Stimulated activated CD4-positive, alpha-beta T cell treated with anti-CD3 and anti-CD28 coated beads, Interleukin-12 subunit alpha, Interleukin-12 subunit beta, amount 100 ng/mL, for 24 hours (primary cell): ENCODE results near the gene AMIGO1.
"Not testable (repeated sequence)": the region's sequence is repeated elsewhere in the genome, so short reads cannot be mapped to it uniquely, and the experiment has no call there.

ENCODE experiments used
- DNase-seq, 2 experiments: peaks; one replicate each; pipeline ENCODE4 v3.0.0-alpha.2; 2020; ENCODE audit warnings: low read depth in 2 of 2

AMIGO1 gene

DNA sequence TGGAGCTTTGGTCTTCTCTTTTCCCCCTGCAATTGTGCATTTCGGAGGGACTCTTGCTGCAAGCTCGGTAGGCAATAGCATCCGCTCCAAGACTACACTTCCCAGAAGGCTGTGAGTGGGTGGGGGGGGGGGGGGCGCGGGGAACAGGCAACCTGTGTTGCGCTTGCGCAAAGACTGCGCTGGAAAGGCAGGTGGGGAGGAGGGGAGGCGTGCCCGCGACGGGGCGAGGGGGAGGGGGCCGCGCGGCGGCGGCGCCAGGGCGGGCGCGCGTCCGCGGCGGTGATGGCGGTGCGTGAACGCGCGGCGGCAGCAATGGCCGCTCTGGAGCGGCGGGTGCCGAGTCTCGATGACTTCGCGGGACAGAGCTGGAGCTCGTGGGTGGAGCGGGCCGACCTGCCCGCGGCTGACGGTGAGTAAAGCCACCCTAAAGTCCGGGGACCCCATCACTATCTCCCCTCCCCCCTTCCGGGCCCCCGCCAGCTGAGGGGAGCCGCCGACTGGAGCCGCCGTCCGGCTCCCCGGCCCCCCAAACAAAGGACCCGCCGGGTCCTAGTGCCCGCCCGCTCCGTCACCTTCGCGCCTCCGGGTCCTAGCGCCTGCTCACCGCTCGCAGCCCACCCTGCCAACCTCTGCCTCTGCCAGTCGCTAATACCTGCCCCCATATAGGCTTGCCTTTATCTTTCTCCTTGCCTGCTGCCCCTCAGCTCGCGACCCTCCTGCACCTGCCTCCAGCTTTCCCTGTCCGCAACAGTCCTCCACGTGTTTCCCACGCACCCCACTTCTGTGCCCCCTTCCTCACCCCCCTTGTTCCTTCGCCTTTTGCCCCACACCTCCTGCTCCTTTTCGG is 25.6 kb downstream of the AMIGO1 start, which contains the start of gene ATXN7L2:
Gene ATXN7L2, plus strand, starts transcription at position 234 of the 847 bp plus-strand sequence. Its CDS starts 49 bp downstream, at position 283.
- DNase-seq: peak; percentile 84 to 86

DNA sequence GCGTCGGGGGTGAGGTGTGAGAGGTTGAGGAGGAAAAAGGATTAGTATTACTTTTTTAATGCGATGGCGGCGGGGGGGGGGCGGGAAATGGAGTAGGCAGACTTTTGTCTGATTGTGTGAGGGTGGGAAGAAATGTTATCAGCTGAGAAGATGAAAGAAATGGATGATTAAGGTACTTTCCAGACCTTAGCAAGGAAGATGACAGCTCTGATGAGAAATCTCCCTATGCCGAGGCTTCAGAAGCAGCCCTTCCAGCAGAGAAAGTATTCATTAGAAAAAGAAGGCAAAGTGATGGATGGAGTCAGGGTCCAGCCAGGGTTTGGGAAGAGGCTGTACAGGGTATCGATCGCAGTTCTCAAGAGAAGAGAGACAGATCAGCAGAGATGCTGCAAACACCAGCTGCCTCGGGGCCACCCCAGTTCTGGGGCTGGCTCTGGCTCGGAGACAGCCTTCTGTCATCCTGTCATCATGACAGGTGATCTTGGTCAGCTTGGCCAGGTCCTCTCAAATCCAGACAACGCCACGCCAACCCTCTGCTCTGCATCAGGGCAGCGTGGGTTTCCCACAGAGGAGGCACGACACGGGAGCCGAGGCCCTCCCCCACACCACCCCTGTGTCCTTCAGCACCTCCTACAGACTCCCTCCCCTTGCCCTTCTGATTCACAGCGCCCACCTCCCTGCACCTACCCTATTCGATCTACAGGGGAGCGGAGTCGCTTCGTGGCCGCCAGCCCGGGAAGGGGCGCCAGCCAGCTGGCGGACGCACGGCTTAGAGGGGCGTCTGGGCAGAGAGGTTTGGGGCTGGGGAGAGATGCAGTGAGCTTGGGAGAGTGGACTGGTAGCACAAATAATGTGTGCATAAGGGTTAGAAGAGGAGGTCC is 26.5 kb downstream of the AMIGO1 start:
- no peak for DNase-seq

DNA sequence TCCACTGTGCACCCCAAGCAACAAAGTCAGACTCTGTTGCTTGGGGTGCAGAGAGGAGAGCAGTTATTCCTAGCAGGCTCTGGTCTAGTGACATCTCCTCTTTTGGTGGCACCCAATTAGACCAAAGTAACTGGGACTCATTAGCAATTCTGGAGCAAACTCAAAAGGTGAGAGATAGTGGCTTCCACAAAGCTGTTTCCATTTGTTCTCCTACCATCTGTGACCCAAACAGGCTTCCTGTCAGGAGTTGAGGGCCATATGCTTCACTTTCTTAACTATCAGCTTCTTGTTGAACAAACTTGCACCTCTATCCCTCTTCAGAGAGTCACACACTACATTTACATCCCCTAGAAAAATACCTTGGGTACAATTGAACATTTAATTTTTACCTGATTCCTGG is 27.3 kb downstream of the AMIGO1 start:
- DNase-seq: no peak

DNA sequence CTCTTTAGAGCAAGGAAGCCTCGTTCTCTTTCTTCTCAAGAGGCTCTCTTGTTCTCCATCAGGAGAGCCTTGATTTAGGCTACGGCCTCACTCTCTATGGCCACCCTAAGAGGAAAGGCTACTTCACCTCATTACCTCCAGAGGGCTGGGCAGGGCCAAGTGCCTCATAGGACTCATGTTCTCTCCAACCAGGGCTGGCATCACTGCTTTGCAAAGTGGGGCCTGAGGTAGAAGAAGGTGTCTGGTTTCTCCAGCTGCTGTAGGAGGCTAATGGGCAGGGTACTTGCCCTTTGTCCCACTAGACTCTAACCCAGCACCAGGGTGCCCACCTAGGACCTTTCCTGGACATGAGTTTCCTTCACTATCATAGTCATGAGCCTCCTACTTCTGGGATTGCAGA is 27.9 kb downstream of the AMIGO1 start:
- DNase-seq: no peak

DNA sequence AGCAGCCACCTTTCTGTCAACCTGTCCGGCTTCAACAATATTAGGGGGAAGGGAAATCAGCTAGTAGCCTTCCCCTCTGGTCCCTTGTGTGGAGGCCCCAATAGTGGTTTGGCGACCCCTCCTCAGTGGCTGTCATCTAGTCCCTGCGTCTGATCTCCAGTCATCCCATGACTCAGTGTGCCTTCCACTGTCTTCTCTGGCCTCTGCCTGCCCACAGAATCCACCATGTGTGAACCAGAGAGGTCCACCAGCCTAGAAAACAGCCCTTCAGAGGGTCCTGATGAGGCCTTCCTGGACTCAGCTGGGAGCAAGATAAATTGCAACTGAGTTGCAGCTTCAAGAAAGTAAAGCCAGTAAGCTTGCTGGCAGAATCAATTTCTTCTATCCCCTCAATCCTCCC is 29.6 kb downstream of the AMIGO1 start:
- no peak for DNase-seq

DNA sequence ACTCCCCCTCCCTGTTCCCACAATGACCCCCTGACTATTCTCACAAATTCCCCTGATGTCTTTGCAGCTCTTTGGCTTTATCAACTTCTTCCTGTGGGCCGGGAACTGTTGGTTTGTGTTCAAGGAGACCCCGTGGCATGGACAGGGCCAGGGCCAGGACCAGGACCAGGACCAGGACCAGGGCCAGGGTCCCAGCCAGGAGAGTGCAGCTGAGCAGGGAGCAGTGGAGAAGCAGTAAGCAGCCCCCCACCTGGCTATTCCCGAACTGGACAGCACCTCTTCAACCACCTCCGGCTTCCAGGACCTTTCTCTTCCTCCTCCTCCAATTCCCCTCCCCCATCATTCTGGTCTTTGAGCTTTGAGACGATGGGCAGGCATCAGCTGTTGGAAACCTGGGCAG is 30.2 kb downstream of the AMIGO1 start:
- DNase-seq: no peak

DNA sequence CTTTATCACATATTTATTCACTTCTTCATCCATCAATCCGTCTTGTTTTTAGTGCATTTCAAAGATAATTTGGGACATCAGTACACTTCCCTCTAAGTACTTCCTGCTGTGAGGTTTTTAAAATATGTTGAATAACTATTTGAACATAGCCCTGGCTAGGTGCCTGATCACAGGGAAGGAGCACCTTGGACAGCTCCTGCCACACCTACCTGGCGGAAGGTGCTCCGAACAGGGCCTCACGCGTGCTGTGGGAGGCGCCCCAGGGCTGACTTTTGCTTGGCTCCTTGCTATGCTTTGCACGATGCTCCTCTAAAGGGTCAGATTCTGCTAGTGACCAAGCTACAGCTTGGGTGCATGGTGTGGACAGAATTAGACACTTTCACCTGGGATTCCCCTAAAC is 30.7 kb downstream of the AMIGO1 start:
- no peak for DNase-seq

DNA sequence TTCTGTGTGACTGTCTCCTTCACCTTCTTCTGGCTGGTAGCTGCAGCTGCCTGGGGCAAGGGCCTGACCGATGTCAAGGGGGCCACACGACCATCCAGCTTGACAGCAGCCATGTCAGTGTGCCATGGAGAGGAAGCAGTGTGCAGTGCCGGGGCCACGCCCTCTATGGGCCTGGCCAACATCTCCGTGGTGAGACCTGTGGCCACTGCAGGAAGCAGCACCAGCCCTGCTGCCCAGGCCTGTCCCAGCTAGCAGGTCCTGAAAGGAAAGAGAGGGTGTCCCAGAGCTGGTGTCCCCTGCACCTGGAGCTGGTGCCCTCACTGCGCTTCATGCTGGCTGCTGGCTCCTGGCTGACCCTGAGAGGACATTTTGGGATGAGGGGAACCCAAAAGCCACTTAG is 31.7 kb downstream of the AMIGO1 start:
- no peak for DNase-seq

DNA sequence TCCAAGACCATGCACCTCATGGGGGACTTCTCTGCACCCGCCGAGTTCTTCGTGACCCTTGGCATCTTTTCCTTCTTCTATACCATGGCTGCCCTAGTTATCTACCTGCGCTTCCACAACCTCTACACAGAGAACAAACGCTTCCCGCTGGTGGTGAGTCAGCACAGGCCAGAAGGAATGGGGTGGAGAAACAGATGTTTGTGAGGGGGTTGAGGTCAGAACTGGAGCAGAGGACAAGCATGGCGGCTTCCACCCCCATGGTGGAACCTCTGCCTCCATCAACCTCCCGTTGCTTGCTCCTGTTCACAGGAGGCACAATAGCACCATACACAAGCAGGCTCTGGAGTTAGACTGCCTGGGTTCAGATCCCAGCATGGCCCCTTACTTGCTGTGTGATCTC is 32.7 kb downstream of the AMIGO1 start:
- no peak for DNase-seq

DNA sequence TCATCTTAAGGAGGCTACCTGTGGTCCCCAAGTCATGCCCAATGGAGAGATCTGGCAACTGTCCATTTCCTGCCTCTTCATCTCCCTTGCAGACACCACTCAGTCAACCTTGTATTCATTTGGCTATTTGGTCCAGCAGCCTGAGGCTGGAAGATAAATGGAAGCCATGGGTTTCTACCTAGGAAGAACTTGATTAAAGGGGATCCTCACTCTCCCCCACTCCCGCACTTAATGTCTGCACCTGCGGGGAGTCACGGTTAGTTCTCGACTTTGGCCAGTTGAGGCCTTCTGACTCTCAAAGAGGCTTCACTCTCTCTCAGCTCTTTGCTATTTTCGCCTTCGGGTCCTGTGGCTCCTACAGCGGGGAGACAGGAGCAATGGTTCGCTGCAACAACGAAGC is 34.3 kb downstream of the AMIGO1 start:
- DNase-seq: no peak

DNA sequence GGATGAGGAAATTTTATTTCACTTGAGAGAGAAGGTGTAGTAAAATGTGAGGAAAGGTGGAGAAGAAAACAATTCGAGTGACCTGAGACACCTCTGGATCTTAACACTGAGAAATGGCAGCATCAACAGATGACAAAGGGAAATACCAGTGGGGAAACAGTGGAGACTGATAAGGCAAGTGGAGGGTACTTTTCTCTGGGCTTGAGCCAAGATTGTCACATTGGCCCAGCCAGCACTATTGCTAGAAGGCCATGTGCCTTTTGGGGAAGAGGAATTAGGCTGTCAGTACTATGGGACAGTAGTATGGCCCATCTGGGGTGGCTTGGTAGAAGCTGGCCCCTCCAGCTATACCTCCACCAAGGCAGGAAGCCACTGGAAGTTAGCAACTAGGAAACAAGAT is 34.8 kb downstream of the AMIGO1 start:
- no peak for DNase-seq

DNA sequence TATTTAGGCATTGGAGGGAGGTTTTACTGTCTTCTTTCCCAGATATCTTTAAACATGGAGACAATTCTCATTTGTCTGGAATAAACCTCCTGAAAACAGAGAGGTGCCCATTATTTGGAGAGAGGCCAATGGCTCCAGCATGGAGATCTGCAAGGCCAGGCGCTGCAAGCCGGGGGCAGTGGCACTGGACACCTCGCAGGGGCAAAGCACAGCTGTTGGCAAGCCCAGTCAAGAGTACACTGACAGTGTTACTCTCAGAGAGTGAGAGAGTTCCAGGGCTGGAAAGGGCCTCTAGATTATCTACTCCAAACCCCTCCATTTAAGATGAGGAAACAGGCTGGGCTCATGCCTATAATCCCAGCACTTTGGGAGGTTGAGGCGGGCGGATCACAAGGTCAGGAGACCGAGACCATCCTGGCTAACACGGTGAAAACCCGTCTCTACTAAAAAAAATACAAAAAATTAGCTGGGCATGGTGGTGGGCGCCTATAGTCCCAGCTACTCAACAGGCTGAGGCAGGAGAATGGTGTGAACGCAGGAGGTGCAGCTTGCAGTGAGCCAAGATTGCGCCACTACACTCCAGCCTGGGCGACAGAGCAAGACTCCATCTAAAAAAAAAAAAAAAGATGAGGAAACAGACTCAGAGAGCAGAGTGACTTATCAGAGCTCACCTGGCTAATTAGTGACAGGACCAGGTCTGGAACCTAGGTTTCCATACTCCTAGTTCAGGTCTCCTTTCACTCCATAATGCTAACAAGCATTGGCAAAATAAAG is 36.1 kb downstream of the AMIGO1 start:
- not testable (repeated sequence) for DNase-seq

DNA sequence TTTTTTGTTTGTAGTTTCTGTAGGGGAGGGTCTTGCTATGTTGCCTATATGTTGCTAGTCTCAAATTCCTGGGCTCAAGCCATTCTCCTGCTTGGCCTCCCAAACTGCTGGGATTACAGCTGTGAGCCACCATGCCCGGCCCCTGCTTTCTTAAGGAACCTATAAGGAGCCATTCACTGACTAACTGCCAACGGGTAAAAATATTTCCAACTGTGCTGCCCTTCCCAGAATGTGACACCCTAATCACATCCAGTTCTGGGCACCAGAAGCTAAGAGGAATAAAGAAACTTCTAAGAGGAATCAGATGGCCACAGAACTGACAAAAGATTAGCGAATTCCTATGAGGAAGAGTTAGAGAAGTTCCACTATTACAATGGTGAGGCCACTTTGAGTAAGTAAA is 36.7 kb downstream of the AMIGO1 start:
- no peak for DNase-seq

DNA sequence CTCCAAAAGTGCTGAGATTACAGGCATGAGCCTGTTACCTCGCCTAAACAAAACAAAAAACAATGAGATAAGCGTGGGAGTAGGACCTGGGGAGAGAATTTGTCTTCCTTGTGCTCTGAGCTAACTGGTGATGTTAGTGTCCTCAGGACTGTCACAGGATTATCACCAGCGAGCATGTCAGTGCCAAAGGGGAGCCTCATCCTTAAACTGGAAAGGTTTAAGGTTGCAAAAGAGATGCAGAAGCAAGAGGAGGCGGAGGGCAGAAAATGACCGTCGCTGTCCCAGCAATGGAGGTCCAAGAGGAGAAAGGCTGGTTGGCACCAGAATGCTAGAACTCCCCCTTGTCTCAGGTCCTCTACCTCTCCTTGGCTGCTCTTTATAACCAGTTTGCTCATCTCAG is 39.3 kb downstream of the AMIGO1 start:
- DNase-seq: no peak

DNA sequence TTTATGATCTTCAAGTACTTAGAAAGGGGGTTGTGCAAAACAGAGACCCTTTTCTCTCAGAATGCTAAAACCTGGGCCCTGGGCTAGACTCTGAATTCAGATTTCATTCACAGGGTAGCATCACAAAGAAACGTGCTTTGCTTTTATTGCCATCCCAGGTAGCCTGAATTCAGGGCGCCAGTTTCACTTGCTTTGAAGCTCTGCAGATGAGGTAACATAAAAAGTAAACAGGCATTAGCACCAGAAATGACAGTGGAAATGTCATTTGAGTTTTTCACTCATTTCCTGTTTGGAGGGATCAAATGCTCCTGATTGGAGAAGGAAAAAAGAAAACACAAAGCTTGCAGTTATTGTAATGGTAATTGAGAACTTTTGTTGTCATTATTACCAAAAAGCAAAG is 40.6 kb downstream of the AMIGO1 start:
- no peak for DNase-seq

DNA sequence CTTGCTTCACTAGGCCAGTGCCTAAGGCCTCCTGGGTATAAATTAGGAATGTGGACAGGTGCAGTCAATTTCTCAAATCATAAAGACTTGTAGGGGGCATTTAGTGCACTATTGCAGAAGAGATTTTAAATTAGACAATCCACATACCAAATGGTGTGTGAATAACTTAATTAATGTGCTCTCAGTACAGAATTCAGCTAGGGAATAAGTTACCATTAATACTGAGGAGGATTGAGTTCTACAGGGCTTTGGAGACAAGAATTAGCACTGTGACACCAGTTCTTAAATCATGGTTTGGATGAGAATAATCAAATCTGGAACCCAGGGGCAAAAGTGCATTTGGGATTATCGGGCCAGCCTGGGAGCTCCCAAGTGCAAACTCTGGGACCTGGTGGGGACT is 41.5 kb downstream of the AMIGO1 start:
- no peak for DNase-seq

DNA sequence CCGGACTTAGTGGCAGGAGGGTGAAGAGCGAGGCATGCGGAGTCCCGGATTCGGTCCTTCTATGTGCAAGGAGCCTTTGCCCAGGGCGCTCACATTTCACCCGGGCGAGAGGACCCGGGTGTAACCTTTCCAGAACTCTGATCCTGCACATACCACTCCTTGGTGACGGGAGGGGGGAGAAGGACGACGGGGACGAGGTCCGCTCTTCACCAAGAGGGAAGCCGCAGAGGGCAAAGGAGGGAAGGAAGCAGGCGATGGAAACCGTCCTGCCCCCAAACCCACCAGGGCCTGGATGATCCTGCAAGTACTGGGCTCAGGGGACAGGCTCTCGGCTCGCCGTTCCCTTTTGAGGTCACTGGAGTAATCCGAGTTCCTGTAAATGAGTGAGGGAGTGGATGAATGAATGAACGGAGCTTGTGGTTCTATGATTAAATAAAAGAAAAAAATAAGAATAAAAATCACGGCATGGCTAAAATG is 42.2 kb downstream of the AMIGO1 start:
- no peak for DNase-seq

DNA sequence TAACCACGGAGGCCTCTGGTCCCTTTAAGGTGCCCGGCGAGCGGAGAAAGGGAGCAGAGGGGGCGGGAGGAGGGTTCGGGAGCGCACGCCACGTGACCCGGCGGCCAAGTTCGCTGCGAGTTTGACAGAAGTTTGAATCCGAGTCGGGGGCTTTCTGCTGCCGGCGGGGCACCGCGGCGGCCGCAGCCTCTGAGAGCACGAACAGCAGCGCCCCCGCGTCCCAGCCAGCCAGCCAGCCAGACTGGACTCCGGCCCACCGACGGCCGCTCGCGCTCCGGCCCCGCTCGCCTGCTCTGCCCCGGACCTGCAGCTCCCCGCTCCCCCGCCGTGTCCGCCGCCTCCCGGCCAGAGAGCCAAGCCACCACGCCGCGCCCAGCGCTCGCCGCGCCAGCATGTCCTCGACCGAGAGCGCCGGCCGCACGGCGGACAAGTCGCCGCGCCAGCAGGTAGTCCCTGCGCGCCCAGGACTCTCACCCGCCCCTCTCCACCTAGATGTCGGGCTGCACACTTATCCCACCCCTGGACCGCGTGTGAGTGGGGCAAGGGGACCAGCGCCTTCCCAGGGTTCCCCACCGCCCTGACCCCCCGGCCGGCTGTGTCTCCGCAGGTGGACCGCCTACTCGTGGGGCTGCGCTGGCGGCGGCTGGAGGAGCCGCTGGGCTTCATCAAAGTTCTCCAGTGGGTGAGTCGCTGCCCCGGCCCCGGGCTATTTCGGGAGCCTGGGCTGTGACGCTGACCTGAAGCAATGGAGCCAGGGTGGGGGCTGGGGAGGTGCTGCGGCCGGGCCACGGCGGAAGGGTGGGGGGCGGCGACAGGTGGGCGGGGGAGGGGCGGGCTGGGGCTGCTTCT is 42.9 kb downstream of the AMIGO1 start, which contains the start of gene SYPL2:
Gene SYPL2, plus strand, starts transcription at position 95 of the 849 bp plus-strand sequence. Its CDS starts 298 bp downstream, at position 393.
- no peak for DNase-seq

DNA sequence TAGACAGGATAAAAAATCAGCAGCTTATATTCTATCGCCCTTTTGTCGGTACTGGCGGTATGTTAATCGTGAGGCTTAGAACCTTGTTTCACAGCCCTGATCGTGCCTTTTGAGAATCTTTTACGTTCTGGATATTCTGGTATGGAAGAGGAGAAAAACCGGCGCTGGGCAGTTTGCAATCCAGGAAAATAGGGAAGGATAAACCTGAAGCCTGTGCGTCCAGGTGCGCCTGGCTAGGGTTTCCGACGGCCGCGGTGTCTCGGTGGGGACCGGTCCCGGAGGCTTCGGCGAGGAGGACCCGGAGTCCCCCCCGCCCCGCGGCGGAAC is 43.4 kb downstream of the AMIGO1 start:
- DNase-seq: no peak

DNA sequence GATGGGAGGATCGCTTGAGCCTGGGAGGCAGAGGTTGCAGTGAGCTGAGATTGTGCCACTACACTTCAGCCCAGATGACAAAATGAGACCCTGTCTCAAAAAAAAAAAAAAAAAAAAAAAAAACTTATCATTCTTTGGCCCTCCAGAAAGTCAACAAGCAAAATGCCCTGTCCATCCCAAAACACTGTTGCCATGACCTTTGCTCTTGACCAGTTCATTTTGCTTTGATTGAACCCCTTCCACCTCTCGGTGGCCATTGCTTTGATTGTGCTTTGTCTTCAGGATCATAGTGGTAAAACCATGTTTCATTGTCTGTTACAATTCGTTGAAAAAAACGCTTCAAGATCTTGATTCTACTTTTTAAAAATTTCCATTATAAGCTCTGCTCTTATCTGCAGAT is 51.7 kb downstream of the AMIGO1 start:
- no peak for DNase-seq
